HL-60 (cell line): Measurements from ENCODE around the gene CTNND1.

ENCODE experiments used
- GABPA ChIP-seq: IDR thresholded peaks from 2 replicates; pipeline ENCODE4 v1.6.1; 2012; ENCODE audit warnings: low read depth
- POLR2AphosphoS5 ChIP-seq: IDR thresholded peaks from 2 replicates; pipeline ENCODE4 v1.6.1; 2012; ENCODE audit warnings: low read depth
- TF ChIP-seq, protein P1 (sequence below): IDR thresholded peaks from one replicate; pipeline ENCODE4 v1.5.1; 2011; ENCODE audit warnings: low read length, control low read depth, inconsistent platforms; ENCODE audit not compliant: insufficient read depth
- TF ChIP-seq, protein P2 (sequence below): IDR thresholded peaks from 2 replicates; pipeline ENCODE4 v1.6.1; 2012; ENCODE audit warnings: low read depth; ENCODE audit not compliant: insufficient replicate concordance

DNA sequence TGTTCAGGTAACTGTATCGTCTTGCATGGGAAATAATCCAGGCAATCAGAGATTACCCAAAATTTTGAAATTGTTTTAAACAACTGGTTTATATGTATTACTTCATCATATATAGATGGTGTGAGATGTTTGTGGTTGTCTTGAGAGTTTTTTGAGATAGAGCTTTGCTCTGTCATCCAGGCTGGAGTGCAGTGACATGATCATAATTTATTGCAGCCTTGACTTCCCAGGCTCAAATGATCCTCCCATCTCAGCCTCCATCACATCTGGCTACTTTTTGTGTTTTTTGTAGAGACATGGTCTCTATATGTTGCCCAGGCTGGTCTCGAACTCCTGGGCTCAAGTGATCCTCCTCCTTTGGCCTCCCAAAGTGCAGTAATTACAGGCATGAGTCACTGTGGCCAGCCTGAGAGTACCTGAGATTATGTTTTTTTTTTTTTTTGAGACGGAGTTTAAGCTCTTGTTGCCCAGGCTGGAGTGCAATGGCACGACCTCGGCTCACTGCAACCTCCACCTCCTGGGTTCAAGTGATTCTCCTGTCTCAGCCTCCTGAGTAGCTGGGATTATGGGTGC, 11.5 kb downstream of the CTNND1 start:
- TF ChIP-seq, protein P1, sequence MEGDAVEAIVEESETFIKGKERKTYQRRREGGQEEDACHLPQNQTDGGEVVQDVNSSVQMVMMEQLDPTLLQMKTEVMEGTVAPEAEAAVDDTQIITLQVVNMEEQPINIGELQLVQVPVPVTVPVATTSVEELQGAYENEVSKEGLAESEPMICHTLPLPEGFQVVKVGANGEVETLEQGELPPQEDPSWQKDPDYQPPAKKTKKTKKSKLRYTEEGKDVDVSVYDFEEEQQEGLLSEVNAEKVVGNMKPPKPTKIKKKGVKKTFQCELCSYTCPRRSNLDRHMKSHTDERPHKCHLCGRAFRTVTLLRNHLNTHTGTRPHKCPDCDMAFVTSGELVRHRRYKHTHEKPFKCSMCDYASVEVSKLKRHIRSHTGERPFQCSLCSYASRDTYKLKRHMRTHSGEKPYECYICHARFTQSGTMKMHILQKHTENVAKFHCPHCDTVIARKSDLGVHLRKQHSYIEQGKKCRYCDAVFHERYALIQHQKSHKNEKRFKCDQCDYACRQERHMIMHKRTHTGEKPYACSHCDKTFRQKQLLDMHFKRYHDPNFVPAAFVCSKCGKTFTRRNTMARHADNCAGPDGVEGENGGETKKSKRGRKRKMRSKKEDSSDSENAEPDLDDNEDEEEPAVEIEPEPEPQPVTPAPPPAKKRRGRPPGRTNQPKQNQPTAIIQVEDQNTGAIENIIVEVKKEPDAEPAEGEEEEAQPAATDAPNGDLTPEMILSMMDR: no peak
- TF ChIP-seq, protein P2, sequence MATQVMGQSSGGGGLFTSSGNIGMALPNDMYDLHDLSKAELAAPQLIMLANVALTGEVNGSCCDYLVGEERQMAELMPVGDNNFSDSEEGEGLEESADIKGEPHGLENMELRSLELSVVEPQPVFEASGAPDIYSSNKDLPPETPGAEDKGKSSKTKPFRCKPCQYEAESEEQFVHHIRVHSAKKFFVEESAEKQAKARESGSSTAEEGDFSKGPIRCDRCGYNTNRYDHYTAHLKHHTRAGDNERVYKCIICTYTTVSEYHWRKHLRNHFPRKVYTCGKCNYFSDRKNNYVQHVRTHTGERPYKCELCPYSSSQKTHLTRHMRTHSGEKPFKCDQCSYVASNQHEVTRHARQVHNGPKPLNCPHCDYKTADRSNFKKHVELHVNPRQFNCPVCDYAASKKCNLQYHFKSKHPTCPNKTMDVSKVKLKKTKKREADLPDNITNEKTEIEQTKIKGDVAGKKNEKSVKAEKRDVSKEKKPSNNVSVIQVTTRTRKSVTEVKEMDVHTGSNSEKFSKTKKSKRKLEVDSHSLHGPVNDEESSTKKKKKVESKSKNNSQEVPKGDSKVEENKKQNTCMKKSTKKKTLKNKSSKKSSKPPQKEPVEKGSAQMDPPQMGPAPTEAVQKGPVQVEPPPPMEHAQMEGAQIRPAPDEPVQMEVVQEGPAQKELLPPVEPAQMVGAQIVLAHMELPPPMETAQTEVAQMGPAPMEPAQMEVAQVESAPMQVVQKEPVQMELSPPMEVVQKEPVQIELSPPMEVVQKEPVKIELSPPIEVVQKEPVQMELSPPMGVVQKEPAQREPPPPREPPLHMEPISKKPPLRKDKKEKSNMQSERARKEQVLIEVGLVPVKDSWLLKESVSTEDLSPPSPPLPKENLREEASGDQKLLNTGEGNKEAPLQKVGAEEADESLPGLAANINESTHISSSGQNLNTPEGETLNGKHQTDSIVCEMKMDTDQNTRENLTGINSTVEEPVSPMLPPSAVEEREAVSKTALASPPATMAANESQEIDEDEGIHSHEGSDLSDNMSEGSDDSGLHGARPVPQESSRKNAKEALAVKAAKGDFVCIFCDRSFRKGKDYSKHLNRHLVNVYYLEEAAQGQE: no peak
- no peak for TF ChIP-seq GABPA
- no peak for TF ChIP-seq POLR2AphosphoS5
